ENCODE results near the gene SPSB2. TPM values are rescaled to one million over a fixed set of nuclear protein-coding genes. Genes with fewer than 3 reads are reported as not detected.

SPSB2 gene
- total and polyA plus RNA-seq, 7 experiments from 2014 or later, result 5.1 to 20.2 (median 11.2) TPM

GRCh38 chr12:6826734-6827436, 46.2 kb downstream of the SPSB2 start:
- Histone ChIP-seq H3K4me3 (ENCODE audit: low read length) (no peak overlapping the region), H3K9me3 (ENCODE audit: control insufficient read depth in 2 of 3, low read length in 3 of 3) (no peaks in the 10 kb centered on the region), H3K36me3 (ENCODE audit: control insufficient read depth in 2 of 3, insufficient read depth in 3 of 3, low read length in 3 of 3) (no peaks in the 10 kb centered on the region), H3K27me3 (ENCODE audit: control insufficient read depth in 2 of 2, insufficient read depth in 2 of 2, low read length in 2 of 2) (peaks cover 0 to 12% of the 10 kb centered on the region in 2 donors), H3K27ac (ENCODE audit: low read depth, low read length) (no peak overlapping the region), H3K4me1 (ENCODE audit: control insufficient read depth in 2 of 2, insufficient read depth in 2 of 2, low read length in 2 of 2) (peaks cover 3 to 4% of the 10 kb centered on the region in 2 donors)
- H3K4me3 Mint-ChIP-seq, result peak overlapping the region; percentile 63 to 98 (median 73)
- H3K36me3 Mint-ChIP-seq, result no peaks in the 10 kb centered on the region
- H3K9me3 Mint-ChIP-seq, result peaks cover 0 to 2% (median 0%) of the 10 kb centered on the region in 11 donors
- peaks cover 19 to 36% (median 30%) of the 10 kb centered on the region in 7 donors for H3K4me1 Mint-ChIP-seq
- peaks cover 9 to 70% (median 21%) of the 10 kb centered on the region in 5 donors for H3K27me3 Mint-ChIP-seq
- H3K27ac Mint-ChIP-seq, result peak overlapping the region in 6 of 9 donors; percentile 10 to 81 (median 64)
- DNase-seq (no peak), ATAC-seq (no peak)
- CTCF ChIA-PET, result interaction anchor here (2.0 to 6.6 kb wide), 4 partner anchors 9 to 93 kb away, joined by 7 to 94 read pairs (median 22); partner anchors contain the start of gene MLF2
- intact Hi-C loops (cut with micrococcal nuclease), result loop anchor here (5.0 kb wide), 2 partner anchors 140 to 260 kb away; partner anchors contain the start of genes NOP2 (in 1 of the 2) and ZNF384 (in 1 of the 2)
- POLR2A ChIA-PET, result interaction anchor here (1.4 to 13.2 kb wide), 5 partner anchors 12 to 74 kb away, joined by 3 to 91 read pairs (median 16); partner anchors contain the start of genes CD4, CDCA3, MLF2 and USP5

GRCh38 chr12:6826125-6826733, 46.9 kb downstream of the SPSB2 start:
- Mint-ChIP-seq H3K4me1 (peaks cover 21 to 38% (median 32%) of the 10 kb centered on the region in 7 donors), H3K27ac (no peak overlapping the region)
- POLR2A ChIA-PET, result interaction anchor here (1.1 to 13.2 kb wide), 6 partner anchors 10 to 73 kb away, joined by 3 to 91 read pairs (median 10); partner anchors contain the start of genes CD4, CDCA3, MLF2 and USP5

GRCh38 chr12:6825398-6826124, 47.5 kb downstream of the SPSB2 start:
- H3K4me3 Mint-ChIP-seq, result peak overlapping the region in 7 of 10 donors; percentile 5 to 65 (median 35)
- H3K27ac Mint-ChIP-seq, result peak overlapping the region in 4 of 9 donors; percentile 22 to 84 (median 53)
- peaks cover 0 to 1% (median 0%) of the 10 kb centered on the region in 5 donors for H3K36me3 Mint-ChIP-seq
- DNase-seq, result peak; percentile 69 to 89 (median 78)
- ChIA-PET CTCF (interaction anchor here (0.7 to 6.6 kb wide), 18 partner anchors 9 to 356 kb away, joined by 3 to 94 read pairs (median 4); partner anchors contain the start of genes CD4, MLF2 and USP5), POLR2A (interaction anchor here (0.6 to 13.2 kb wide), 9 partner anchors 9 to 102 kb away, joined by 3 to 91 read pairs (median 4); partner anchors contain the start of genes CD4, CDCA3, COPS7A and MLF2)
- peaks cover 0 to 2% (median 0%) of the 10 kb centered on the region in 11 donors for H3K9me3 Mint-ChIP-seq
- intact Hi-C loops (cut with micrococcal nuclease), result loop anchor here (1.0 to 5.0 kb wide), 9 partner anchors 33 to 258 kb away; partner anchors contain the start of genes MLF2 (in 2 of the 2), NOP2 (in 1 of the 2) and ZNF384 (in 1 of the 2)
- Histone ChIP-seq H3K27me3 (ENCODE audit: control insufficient read depth in 2 of 2, insufficient read depth in 2 of 2, low read length in 2 of 2) (peaks cover 0 to 12% of the 10 kb centered on the region in 2 donors), H3K27ac (ENCODE audit: low read depth, low read length) (no peak overlapping the region), H3K4me1 (ENCODE audit: control insufficient read depth in 2 of 2, insufficient read depth in 2 of 2, low read length in 2 of 2) (peaks cover 4 to 13% of the 10 kb centered on the region in 2 donors), H3K9me3 (ENCODE audit: control insufficient read depth in 2 of 3, low read length in 3 of 3) (no peaks in the 10 kb centered on the region), H3K4me3 (ENCODE audit: low read length) (no peak overlapping the region), H3K36me3 (ENCODE audit: control insufficient read depth in 2 of 3, insufficient read depth in 3 of 3, low read length in 3 of 3) (no peaks in the 10 kb centered on the region)
- H3K4me1 Mint-ChIP-seq, result peaks cover 27 to 42% (median 39%) of the 10 kb centered on the region in 7 donors
- peak; percentile 79 for ATAC-seq
- H3K27me3 Mint-ChIP-seq, result peaks cover 9 to 63% (median 26%) of the 10 kb centered on the region in 5 donors

More at GRCh38 chr12:6826125-6826733, 46.9 kb downstream of the SPSB2 start:
- Histone ChIP-seq H3K27me3 (ENCODE audit: control insufficient read depth in 2 of 2, insufficient read depth in 2 of 2, low read length in 2 of 2) (peaks cover 0 to 12% of the 10 kb centered on the region in 2 donors), H3K27ac (ENCODE audit: low read depth, low read length) (no peak overlapping the region), H3K4me1 (ENCODE audit: control insufficient read depth in 2 of 2, insufficient read depth in 2 of 2, low read length in 2 of 2) (peaks cover 4 to 6% of the 10 kb centered on the region in 2 donors), H3K36me3 (ENCODE audit: control insufficient read depth in 2 of 3, insufficient read depth in 3 of 3, low read length in 3 of 3) (no peaks in the 10 kb centered on the region), H3K9me3 (ENCODE audit: control insufficient read depth in 2 of 3, low read length in 3 of 3) (no peaks in the 10 kb centered on the region), H3K4me3 (ENCODE audit: low read length) (no peak overlapping the region)
- H3K9me3 Mint-ChIP-seq, result peaks cover 0 to 2% (median 0%) of the 10 kb centered on the region in 11 donors
- H3K36me3 Mint-ChIP-seq, result no peaks in the 10 kb centered on the region
- intact Hi-C loops (cut with micrococcal nuclease), result loop anchor here (5.0 kb wide), 2 partner anchors 139 to 259 kb away; partner anchors contain the start of genes NOP2 (in 1 of the 2) and ZNF384 (in 1 of the 2)
- DNase-seq (no peak), ATAC-seq (no peak)
- CTCF ChIA-PET, result interaction anchor here (0.7 to 6.6 kb wide), 9 partner anchors 9 to 266 kb away, joined by 3 to 94 read pairs (median 7); partner anchors contain the start of genes MLF2 and USP5
- peak overlapping the region in 2 of 10 donors; percentile 32 to 45 for H3K4me3 Mint-ChIP-seq
- H3K27me3 Mint-ChIP-seq, result peaks cover 9 to 68% (median 21%) of the 10 kb centered on the region in 5 donors

GRCh38 chr12:6824901-6825381, 48.2 kb downstream of the SPSB2 start:
- Mint-ChIP-seq H3K9me3 (peaks cover 0 to 2% (median 0%) of the 10 kb centered on the region in 11 donors), H3K36me3 (peaks cover 0 to 2% (median 0%) of the 10 kb centered on the region in 5 donors), H3K27me3 (peaks cover 9 to 58% (median 26%) of the 10 kb centered on the region in 5 donors), H3K4me3 (no peak overlapping the region), H3K4me1 (peaks cover 29 to 41% (median 41%) of the 10 kb centered on the region in 7 donors), H3K27ac (peak overlapping the region in 3 of 9 donors; percentile 31 to 57 (median 39))
- ATAC-seq (no peak), DNase-seq (no peak)
- POLR2A ChIA-PET, result interaction anchor here (0.6 to 13.2 kb wide), 8 partner anchors 10 to 324 kb away, joined by 3 to 91 read pairs (median 3); partner anchors contain the start of genes CD4, COPS7A and MLF2
- H3K27ac ChIP-seq (ENCODE audit: low read depth, low read length), result no peak overlapping the region
- no peaks in the 10 kb centered on the region for H3K9me3 ChIP-seq (ENCODE audit: control insufficient read depth in 2 of 3, low read length in 3 of 3)
- H3K4me3 ChIP-seq (ENCODE audit: low read length), result no peak overlapping the region
- H3K4me1 ChIP-seq (ENCODE audit: control insufficient read depth in 2 of 2, insufficient read depth in 2 of 2, low read length in 2 of 2), result peaks cover 4 to 15% of the 10 kb centered on the region in 2 donors
- H3K27me3 ChIP-seq (ENCODE audit: control insufficient read depth in 2 of 2, insufficient read depth in 2 of 2, low read length in 2 of 2), result peaks cover 0 to 12% of the 10 kb centered on the region in 2 donors
- H3K36me3 ChIP-seq (ENCODE audit: control insufficient read depth in 2 of 3, insufficient read depth in 3 of 3, low read length in 3 of 3), result peaks cover 0 to 5% (median 0%) of the 10 kb centered on the region in 3 experiments
- CTCF ChIA-PET, result interaction anchor here (1.0 to 6.6 kb wide), 17 partner anchors 8 to 355 kb away, joined by 3 to 94 read pairs (median 5); partner anchors contain the start of genes CD4, MLF2 and USP5
- intact Hi-C loops (cut with micrococcal nuclease), result loop anchor here (1.0 to 5.0 kb wide), 9 partner anchors 33 to 258 kb away; partner anchors contain the start of genes MLF2 (in 2 of the 2), NOP2 (in 1 of the 2) and ZNF384 (in 1 of the 2)

- Histone ChIP-seq H3K27me3 (ENCODE audit: control insufficient read depth in 2 of 2, insufficient read depth in 2 of 2, low read length in 2 of 2) (peaks cover 0 to 8% of the 10 kb centered on the region in 2 donors), H3K4me3 (ENCODE audit: low read length) (no peak overlapping the region), H3K4me1 (ENCODE audit: control insufficient read depth in 2 of 2, insufficient read depth in 2 of 2, low read length in 2 of 2) (peaks cover 4 to 15% of the 10 kb centered on the region in 2 donors), H3K27ac (ENCODE audit: low read depth, low read length) (no peak overlapping the region), H3K9me3 (ENCODE audit: control insufficient read depth in 2 of 3, low read length in 3 of 3) (no peaks in the 10 kb centered on the region), H3K36me3 (ENCODE audit: control insufficient read depth in 2 of 3, insufficient read depth in 3 of 3, low read length in 3 of 3) (peaks cover 0 to 12% (median 0%) of the 10 kb centered on the region in 3 experiments)
- POLR2A ChIA-PET, result interaction anchor here (0.6 to 13.2 kb wide), 7 partner anchors 10 to 324 kb away, joined by 3 to 91 read pairs (median 3); partner anchors contain the start of genes CD4, MLF2 and ZNF384
- CTCF ChIA-PET, result interaction anchor here (1.0 to 6.6 kb wide), 13 partner anchors 11 to 354 kb away, joined by 3 to 94 read pairs (median 6); partner anchors contain the start of genes CD4 and MLF2
- Mint-ChIP-seq H3K27me3 (peaks cover 9 to 51% (median 26%) of the 10 kb centered on the region in 5 donors), H3K9me3 (peaks cover 0 to 2% (median 0%) of the 10 kb centered on the region in 11 donors), H3K4me1 (peaks cover 29 to 41% (median 37%) of the 10 kb centered on the region in 7 donors), H3K4me3 (peak overlapping the region in 1 of 10 donors; percentile 12), H3K27ac (peak overlapping the region in 2 of 9 donors; percentile 28 to 31), H3K36me3 (peaks cover 0 to 9% (median 4%) of the 10 kb centered on the region in 5 donors)
- no peak for ATAC-seq
- DNase-seq, result no peak
- intact Hi-C loops (cut with micrococcal nuclease), result loop anchor here in 1 of 2 donors (2.0 kb wide), 1 partner anchor 33 kb away; no protein-coding TSS in a partner anchor
Measured at GRCh38 chr12:6824085-6824775, 48.9 kb downstream of the SPSB2 start.

Measured in naive thymus-derived CD4-positive, alpha-beta T cell (primary cell).